PFSK-1 (cell line): ENCODE measurements around the gene SHPK.

ENCODE experiments used
- POLR2AphosphoS5 ChIP-seq: IDR thresholded peaks from 2 replicates; pipeline ENCODE4 v1.6.1; 2012; ENCODE audit warnings: low read depth, mild to moderate bottlenecking, control low read depth, low read length, moderate library complexity
- TAF1 ChIP-seq: IDR thresholded peaks from 2 replicates; pipeline ENCODE4 v1.6.1; 2012; ENCODE audit warnings: low read length, control low read depth, borderline replicate concordance; ENCODE audit not compliant: insufficient read depth
- TF ChIP-seq, protein P1 (sequence below), 2 experiments: IDR thresholded peaks; 2 replicates each; pipeline versions ENCODE4 v1.6.1 to v1.8.0; 2011 to 2012; ENCODE audit warnings: low read depth in 2 of 2, low read length in 2 of 2, control low read depth in 1 of 2, inconsistent platforms in 1 of 2, mild to moderate bottlenecking in 1 of 2, moderate library complexity in 1 of 2; ENCODE audit not compliant: insufficient read depth in 1 of 2

- no peak for TF ChIP-seq TAF1
- TF ChIP-seq, protein P1, sequence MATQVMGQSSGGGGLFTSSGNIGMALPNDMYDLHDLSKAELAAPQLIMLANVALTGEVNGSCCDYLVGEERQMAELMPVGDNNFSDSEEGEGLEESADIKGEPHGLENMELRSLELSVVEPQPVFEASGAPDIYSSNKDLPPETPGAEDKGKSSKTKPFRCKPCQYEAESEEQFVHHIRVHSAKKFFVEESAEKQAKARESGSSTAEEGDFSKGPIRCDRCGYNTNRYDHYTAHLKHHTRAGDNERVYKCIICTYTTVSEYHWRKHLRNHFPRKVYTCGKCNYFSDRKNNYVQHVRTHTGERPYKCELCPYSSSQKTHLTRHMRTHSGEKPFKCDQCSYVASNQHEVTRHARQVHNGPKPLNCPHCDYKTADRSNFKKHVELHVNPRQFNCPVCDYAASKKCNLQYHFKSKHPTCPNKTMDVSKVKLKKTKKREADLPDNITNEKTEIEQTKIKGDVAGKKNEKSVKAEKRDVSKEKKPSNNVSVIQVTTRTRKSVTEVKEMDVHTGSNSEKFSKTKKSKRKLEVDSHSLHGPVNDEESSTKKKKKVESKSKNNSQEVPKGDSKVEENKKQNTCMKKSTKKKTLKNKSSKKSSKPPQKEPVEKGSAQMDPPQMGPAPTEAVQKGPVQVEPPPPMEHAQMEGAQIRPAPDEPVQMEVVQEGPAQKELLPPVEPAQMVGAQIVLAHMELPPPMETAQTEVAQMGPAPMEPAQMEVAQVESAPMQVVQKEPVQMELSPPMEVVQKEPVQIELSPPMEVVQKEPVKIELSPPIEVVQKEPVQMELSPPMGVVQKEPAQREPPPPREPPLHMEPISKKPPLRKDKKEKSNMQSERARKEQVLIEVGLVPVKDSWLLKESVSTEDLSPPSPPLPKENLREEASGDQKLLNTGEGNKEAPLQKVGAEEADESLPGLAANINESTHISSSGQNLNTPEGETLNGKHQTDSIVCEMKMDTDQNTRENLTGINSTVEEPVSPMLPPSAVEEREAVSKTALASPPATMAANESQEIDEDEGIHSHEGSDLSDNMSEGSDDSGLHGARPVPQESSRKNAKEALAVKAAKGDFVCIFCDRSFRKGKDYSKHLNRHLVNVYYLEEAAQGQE (IDR thresholded peaks at IDR 0.05; ENCODE audit: insufficient read depth in 1 of 2, low read depth in 2 of 2, low read length in 2 of 2), result no peak
- no peak for TF ChIP-seq POLR2AphosphoS5
These were observed 35.4 kb downstream of the SHPK start for GRCh38 chr17:3600529-3601205.
